HG03135 (cell line): ENCODE results near the gene TAP2.

Source experiments
- ATAC-seq: cut with Tn5 transposase; IDR thresholded peaks from one replicate; pipeline ENCODE4 v1.9.1; 2021; ENCODE audit warnings: mild to moderate bottlenecking, moderate library complexity; ENCODE audit not compliant: unreplicated experiment

Gene TAP2

DNA sequence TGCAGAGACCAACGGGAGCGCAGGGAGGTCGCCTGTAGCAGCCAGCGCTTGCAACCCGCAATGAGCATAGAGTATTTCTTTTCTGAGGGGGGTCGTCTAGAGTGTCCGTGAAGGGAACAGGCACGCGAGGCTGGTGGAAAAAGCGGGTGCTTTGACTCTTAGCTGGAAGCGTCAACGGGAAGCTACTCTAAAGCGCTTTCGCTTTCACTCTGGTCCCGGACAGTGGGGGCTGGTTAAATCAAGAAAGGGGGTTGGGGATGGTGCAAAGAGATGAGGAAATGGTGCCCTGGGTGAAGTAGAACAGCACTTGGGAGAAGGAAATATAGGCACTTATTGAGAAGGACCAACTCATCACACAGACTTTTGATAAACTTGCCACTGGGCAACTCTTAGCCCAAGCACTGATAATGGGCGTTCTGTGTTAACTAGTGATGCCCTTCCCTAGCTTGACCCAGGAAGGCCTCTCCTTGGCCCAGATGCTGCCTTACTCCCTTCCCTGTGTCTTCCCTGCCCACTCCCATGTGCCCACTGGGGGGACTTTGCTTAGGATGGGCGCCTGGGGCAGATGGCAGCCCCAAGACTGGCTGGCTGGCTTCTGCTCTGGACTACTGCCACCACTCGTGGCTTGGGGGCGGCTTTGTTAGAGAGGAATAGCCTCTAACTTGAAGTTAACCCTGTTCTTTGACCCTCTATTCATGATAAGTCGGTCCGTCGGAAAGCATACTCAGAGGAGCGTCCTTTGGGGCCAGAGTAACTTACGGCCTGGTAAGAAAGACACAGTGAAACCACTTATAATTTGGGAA lies 16.0 kb upstream of the TAP2 start:
- ATAC-seq: peak; percentile 26

DNA sequence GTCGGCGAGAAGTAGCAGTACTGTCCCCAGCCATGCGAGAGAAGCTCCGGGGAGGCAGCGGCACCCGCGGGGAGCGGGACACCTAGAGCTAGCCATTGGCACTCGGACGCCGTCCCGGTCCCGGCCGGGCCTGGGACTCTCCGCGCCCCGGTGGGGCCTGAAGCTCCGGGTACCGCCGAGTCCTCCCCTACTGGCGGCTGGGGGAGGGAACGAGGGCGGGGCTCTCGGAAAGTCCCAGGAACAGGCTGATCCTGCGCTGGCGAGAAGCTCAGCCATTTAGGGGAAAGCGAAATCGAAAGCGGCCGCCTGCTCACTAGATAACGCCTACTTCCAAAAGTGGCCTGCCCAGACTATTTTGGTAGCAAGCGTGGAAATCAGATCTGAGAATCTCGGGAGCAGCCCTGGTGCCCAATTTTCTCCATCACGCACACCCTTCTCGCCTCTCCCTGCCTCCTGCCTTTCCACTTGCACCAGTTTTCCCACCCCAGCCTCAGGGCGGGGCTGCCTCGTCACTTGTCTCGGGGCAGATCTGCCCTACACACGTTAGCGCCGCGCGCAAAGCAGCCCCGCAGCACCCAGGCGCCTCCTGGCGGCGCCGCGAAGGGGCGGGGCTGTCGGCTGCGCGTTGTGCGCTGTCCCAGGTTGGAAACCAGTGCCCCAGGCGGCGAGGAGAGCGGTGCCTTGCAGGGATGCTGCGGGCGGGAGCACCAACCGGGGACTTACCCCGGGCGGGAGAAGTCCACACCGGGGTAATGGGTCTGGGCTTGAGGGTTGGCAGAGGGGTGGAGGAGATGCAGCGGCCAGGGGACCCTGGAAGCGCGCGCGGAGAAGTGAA lies 15.2 kb upstream of the TAP2 start, which contains the start of the genes PSMB9 and TAP1:
Gene PSMB9, plus strand, starts transcription at position 652 of the 835 bp plus-strand sequence. Its CDS starts 38 bp downstream, at position 690.
Gene TAP1, minus strand, starts transcription at position 164 of the 835 bp plus-strand sequence. Its CDS starts 68 bp downstream, at position 96.
- ATAC-seq: peak; percentile 83

DNA sequence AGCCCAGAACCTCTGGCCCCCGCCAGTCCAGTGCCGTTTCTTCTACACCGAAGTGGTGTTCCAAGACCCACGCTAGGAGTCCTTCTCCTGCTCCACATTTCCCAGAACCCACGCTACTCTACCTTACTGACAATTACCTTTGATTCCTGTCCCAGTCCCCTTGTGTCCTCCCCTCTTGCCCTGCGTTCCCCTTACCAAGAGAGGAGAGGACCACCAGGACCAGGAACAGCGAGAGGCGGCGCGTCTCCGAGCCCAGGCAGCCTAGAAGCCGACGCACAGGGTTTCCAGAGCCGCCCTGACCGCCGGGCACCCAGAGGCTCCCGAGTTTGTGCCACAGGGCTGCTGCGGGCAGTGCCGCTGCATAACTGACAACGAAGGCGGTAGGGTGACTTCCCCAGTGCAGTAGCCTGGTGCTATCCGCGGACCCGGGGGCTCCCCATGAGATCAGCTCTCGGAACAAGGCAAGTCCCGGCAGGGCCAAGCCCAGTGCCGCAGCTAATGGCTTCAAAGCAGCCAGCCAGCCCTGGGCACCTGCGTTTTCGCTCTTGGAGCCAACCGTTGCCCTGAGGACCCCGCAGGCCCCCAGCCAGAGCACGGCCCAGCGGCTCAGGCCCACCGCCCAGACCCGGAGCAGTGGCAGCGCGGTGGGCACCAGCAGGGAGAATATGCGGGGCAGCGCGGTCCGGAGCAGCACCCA lies 14.5 kb upstream of the TAP2 start:
- peak; percentile 20 for ATAC-seq

DNA sequence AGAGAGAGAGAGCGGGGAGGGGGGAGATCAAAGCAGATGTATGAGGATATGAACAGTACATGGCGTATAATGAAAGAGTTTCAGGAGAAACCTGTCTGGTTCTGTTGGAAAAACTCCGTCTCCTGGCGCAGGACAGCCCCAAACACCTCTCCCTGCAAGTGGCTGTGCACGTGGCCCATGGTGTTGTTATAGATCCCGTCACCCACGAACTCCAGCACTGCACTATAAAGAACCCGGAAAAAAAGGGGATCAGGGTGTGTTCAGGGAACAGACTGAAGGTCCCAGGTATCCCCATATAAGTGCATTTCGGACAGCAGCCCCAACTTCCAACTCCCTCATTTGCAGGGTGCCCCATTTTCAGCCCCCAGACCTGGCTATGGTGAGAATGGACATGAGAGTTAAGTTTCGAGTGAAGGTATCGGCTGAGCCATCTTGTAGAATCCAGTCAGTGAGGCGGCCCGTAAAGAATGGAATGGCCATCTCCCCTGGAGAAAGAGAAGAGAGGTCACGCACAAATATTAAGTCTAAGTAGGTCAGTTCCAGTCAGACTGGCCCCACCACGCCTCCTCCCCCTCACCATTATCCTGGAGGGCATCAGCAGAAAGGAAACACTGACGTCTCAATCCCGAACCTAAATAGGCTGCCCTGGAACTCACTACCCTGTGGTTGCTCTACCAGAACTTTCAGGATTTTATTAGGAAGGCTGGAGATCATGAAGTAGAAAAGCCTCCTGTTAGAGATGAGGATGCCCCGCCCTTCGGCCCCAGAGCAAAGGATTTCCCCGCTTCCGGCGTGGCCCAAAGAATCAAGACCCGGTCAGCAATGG lies 13.7 kb upstream of the TAP2 start:
- no peak for ATAC-seq

DNA sequence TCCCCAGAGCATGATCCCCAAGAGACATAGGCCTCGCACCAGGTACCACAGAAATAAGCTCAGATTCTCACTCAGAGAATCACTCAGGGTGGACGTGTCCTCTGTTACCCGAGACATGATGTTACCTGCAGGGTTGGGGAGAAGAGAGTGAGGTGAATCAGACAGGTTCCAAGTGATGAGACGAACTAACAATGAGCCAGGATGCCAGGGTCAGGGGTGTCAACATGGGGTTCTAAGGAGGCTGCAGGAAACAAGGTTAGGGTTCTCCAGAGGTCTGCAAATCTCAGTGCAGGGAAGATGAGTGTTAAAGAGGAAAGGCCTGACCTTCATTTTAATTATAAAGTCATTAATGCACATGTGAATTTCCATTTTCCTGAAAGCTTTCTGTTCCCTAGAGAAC lies 12.5 kb upstream of the TAP2 start:
- no peak for ATAC-seq

DNA sequence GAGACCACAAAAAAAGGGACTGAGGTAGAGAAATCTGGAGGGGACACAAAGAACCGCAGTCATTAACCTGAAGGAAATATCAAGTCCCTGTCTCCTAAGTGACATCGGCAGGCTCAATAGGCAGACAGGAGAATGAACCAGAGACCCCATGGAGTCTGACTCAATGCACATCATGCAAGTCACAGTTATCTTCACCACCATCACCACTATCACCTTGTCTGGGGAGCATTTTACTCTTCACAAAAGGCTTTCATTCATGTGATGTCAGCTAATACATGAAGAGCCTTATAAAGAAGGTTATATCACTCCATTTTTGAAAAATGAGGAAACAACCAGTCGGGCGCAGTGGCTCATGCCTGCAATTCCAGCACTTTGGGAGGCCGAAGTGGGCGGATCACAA lies 10.6 kb upstream of the TAP2 start:
- ATAC-seq: no peak

GRCh38 chr6:32847795-32848194 lies 9.3 kb upstream of the TAP2 start:
- no peak for ATAC-seq

- no peak for ATAC-seq
These were observed 8.5 kb upstream of the TAP2 start for GRCh38 chr6:32847004-32847403.

DNA sequence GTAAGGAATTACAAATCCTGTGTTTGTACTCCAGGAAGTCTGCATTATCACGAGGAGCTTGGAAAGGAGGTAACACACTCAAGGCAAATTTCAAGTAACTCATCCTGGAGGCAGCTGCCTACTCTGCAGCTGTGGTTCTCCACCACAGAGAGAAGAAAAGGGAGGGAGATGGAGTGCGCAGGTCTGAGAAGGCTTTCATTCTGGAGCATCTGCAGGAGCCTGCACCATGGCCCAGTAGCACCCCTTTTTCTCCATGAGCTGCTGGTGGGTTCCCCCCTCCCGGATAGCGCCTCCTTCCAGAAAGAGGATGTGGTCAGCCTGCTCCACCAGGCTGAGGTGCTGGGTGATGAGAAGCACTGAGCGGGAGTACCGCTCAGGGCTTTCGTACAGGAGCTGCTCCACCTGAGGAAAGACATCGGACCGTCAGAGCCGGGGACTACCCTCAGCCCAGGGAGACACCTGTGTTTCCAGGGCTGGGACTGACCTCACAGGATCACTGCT lies 6.9 kb upstream of the TAP2 start:
- ATAC-seq: no peak

DNA sequence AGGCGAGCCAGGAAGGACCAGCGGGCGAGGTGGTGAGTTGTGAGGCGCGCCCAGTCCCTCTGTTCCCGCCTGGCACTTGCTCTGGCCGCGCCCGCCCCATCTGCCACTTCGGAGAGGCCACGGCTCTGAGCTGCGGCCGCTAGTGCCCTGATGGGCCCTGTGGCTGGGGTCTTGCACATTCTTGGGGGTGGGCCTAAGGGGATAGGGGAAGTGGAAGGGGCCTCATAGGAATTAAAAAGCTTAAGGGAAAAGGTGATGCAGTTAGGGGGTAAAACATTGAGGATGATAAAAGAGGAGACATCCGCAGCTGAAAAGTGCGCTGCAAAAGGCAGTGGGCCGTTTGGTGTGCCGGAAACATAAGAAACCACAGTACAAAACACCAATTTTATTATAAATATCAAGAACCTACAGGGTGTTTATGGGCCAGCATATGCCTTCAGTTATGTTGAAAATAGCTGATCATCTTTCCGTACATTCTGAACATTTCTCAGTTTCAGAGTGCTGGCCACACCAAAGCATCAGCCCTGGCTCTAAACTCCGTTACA lies 6.4 kb upstream of the TAP2 start:
- no peak for ATAC-seq

DNA sequence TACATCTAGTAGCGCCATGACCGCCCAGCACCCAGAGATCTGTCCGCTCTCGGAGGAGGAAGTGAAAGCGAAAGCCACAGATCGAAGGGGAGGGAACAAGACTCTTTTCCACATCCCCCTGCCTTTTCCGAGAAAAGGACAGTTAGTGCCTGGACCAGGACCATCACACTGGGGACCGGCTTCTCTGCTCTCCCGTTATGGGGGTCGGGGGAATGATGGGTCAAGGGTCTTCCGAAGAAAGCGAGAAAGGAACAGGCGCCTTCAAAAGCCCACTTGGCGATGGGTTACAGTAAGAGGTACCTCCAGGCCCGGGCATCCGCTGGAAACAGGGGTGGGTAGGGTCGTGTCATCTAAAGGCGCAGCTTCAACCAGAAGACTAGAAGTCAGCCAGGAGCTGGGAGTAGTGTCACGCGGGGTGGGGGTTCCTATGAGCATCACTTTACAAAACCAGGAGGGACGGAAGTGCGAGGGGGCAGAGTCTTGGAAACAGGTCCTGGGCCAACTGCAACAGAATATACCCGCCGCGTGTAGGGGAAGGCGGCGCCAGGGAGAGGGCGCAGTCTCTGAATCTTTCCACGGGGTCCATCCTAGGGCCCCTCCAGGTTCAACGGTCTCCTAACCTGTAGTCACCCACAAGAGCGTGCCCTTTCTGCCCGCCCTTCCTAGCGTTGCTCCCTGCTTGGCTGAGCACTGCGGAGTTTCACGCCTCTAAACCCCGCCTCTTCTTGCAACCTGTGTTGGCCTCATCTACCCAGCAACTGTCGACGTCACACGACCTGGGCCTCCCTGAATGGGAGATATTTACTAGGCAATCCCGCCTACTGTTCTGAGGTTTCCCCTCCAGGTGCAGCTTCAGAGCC lies 5.7 kb upstream of the TAP2 start, which contains the start of gene PSMB8:
Gene PSMB8, minus strand, starts transcription at position 69 of the 860 bp plus-strand sequence. Its CDS starts 51 bp downstream, at position 18.
- peak; percentile 71 for ATAC-seq

- no peak for ATAC-seq
These were observed 4.9 kb upstream of the TAP2 start for GRCh38 chr6:32843331-32843978.

DNA sequence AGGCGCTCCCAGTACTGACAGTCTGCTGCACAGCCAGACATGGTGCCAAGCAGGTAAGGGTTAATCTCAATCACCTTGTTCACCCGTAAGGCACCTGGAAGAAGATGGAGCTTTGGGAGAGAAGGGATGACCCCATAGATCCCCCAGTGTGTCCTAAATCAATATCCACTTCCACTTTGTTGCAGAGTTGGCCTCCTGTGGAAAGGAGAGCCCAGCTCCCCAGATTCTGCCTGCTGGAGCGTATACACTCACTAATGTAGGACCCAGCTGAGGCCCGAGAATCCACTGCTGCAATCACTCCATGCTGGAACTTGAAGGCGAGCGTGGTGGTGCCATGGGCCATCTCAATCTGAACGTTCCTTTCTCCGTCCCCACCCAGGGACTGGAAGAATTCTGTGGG lies 4.2 kb upstream of the TAP2 start:
- no peak for ATAC-seq

DNA sequence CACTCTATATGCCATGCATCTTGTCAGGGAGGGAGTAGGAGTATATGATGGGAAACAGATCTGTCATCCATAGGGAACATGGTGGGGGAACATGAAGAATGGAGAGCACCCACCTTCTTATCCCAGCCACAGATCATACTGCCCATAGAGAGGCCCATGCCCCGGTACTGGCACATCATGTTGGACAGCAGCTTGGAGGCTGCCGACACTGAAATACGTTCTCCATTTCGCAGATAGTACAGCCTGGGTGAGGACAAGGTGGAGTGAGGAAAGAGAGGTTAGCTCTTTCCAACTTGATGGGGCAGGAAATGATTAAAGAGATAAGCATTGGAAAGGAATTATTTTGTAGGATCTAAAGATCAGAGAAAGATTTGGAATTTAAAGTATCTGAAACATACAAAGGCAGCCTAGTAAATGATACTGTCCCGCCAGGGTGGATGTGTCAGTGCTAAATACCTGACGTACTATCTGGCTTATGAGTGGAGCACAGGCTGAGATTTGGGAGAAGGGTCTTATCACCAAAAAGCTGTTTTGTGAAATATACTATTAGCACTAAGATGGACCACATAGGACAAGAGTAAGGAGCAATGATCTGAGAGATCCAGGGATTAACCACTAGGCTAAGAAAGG lies 3.6 kb upstream of the TAP2 start:
- no peak for ATAC-seq

- no peak for ATAC-seq
These were observed 2.2 kb upstream of the TAP2 start for GRCh38 chr6:32840604-32841246.

DNA sequence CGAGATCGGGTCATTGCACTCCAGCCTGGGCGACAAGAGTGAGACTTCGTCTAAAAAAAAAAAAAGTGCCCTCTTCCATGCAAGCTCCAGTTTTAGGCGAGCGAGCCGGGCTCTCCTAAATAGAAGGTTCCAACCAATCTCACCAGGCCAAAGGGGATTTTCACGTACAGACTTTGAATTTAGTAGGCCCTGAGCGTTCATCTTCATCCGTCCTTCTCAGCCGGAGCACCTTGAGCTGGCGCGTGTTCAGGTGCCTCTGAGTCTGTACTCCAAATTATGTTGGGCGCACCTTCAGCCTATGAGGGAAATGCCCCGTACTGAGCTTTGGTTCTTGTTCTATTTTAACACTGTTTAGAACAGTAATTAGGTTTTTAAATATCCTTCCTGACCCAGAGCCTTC lies 817 bp upstream of the TAP2 start:
- no peak for ATAC-seq

DNA sequence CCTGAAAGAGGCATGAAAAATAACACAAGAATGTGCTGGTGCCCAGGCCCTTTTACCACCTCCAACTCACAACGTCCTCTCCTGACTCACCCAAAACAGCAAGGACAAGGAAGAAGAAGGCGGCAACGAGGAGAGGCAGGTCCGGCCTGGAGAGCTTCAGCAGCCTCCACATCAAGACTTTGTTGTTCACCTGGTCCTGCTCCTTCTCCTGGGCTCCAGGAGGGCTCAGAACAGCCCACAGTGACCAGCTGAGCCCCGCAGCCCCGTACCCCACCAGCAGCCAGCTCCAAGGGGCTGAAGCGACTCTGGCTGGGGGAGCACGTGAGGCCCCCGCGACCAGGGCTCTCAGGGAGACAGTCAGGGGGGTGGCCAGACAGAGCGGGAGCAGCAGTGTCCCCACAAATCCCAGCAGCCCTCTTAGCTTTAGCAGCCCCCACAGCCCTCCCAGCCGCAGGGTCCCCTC lies 857 bp downstream of the TAP2 start:
- ATAC-seq: peak; percentile 6
